Measurements from ENCODE around the gene PDCD4. TPM values are rescaled to one million over a fixed set of nuclear protein-coding genes. Genes with fewer than 3 reads are reported as not detected.

Gene PDCD4
- total RNA-seq, result 74.2 TPM
- long read RNA-seq, transcript PDCD4-202 (13 exons, 3,697 nt), result minor isoform, 5 of 74 reads
- long read RNA-seq, transcript PDCD4-201 (12 exons, 3,602 nt), result major isoform, 54 of 74 reads
- long read RNA-seq, partial matches to known transcripts, result 5 of 74 reads
- long read RNA-seq, other reads (novel, unspliced or antisense), result 10 of 74 reads

DNA sequence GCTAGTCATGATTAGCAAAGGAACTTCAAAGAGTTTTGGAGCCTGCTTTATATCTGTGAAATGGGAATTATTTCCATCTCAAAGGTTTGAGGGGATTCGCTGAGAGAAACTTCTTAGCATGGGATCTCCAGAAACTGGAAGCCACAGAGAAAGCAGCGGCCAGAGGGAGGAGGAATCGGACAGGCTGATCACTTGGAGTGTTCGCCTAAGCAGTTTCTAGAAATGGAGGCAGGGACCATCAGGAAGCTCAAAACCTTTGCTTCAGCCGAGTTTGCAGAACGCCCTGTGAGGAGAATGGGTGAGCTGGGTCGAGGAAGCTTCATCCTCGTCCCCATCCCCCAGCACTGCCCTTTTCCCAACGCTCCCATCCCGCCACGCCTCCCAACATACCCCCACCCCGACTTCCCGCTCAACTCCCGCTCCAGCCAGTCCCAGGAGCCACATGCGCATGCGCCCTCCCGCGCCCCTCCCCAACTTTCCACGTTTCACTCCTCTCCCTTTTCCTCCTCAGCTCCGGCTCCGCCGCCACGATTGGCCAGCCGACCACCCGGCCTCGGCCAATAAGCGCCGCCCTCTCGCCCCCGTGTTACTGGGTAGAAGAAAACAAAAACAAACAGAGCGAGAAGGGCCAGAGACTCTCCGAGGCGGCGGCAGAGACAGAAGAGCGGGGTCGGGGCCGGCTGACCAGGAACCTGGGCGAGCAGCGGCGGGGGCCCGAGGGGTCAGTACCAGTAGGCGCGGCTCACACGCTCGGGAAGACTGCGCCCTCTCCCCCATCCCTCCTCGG is at the start of gene PDCD4:
Gene PDCD4 (plus strand): TSS at position 631 of the 787 bp plus-strand sequence. CDS start 4,100 bp downstream, outside the sequence.
- Histone ChIP-seq H3K4me1 (peaks cover 42% of the 10 kb centered on the region), H3K27ac (peak within 1 kb of the TSS; percentile 97), H3K36me3 (peaks cover 4% of the 10 kb centered on the region), H3K9me3 (no peaks in the 10 kb centered on the region), H3K4me3 (peak within 1 kb of the TSS; percentile 82), H3K27me3 (ENCODE audit: low read depth) (no peaks in the 10 kb centered on the region)
- intact Hi-C loops (cut with DNase I), result no loop called here
- ATAC-seq (peak; percentile 97), DNase-seq (peak; percentile 99)
- TF ChIP-seq, protein P1, sequence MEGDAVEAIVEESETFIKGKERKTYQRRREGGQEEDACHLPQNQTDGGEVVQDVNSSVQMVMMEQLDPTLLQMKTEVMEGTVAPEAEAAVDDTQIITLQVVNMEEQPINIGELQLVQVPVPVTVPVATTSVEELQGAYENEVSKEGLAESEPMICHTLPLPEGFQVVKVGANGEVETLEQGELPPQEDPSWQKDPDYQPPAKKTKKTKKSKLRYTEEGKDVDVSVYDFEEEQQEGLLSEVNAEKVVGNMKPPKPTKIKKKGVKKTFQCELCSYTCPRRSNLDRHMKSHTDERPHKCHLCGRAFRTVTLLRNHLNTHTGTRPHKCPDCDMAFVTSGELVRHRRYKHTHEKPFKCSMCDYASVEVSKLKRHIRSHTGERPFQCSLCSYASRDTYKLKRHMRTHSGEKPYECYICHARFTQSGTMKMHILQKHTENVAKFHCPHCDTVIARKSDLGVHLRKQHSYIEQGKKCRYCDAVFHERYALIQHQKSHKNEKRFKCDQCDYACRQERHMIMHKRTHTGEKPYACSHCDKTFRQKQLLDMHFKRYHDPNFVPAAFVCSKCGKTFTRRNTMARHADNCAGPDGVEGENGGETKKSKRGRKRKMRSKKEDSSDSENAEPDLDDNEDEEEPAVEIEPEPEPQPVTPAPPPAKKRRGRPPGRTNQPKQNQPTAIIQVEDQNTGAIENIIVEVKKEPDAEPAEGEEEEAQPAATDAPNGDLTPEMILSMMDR (IDR thresholded peaks at IDR 0.05), result no peak

DNA sequence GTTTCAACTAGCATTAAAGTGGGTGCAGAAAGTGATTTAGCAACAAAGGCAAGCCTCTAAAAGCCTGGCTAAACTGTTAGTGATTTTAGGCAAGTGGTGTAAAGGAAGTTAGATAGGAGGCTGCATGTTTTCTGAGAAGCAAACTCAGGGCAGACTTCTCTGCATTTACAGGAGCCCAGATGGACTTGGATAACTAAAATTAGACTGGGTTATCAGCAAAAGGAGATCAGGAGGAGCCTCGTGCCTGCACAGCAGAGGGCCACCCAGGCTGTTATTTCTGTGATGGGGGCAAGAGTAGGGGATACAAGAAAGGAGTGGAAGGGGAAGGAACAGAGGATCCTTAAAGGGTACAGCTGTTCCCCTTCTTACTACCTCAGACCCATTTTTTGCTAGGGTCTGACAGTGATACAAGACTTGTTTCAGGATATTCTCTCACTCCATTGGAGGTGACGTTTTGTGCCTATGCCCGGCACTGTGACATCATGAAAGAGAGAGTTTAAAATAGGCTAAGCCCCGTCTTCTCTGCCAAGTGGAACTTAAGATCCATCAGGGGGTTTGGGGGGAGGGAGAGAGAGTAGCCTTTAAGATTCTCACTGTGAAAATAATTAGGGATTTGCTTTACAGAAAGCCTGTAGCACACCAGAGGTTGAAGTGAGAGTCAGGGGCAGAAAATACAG is 49.6 kb upstream of the PDCD4 start:
- Histone ChIP-seq H3K9me3 (no peaks in the 10 kb centered on the region), H3K4me1 (peaks cover 36% of the 10 kb centered on the region), H3K27ac (no peak overlapping the region), H3K4me3 (no peak overlapping the region), H3K36me3 (no peaks in the 10 kb centered on the region), H3K27me3 (ENCODE audit: low read depth) (no peaks in the 10 kb centered on the region)
- DNase-seq, result no peak
- TF ChIP-seq, protein P1 (IDR thresholded peaks at IDR 0.05), result no peak
- ATAC-seq, result no peak
- intact Hi-C loops (cut with DNase I), result no loop called here

GRCh38 chr10:110822712-110823311 is 48.9 kb upstream of the PDCD4 start:
- Histone ChIP-seq H3K36me3 (no peaks in the 10 kb centered on the region), H3K9me3 (no peaks in the 10 kb centered on the region), H3K27me3 (ENCODE audit: low read depth) (no peaks in the 10 kb centered on the region), H3K4me1 (peaks cover 36% of the 10 kb centered on the region), H3K4me3 (no peak overlapping the region), H3K27ac (peak overlapping the region; percentile 37)
- intact Hi-C loops (cut with DNase I), result no loop called here
- TF ChIP-seq, protein P1 (IDR thresholded peaks at IDR 0.05), result no peak
- DNase-seq (no peak), ATAC-seq (peak; percentile 31 to 37)

DNA sequence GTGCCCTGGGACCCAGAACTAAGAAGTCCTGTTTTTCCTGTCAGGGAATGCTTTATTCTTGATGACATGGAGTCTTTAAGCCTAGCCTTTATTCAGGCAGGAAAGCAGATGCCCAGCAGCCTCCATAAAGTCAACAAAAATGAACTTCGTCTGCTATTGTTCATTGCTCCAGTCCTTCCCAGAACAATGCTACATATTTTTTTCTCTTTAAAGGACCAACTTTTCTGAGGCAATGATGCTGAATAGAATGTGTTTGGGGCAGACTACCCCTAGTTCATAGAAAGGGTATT is 47.6 kb upstream of the PDCD4 start:
- peaks cover 25% of the 10 kb centered on the region for H3K4me1 ChIP-seq
- no peaks in the 10 kb centered on the region for H3K36me3 ChIP-seq
- no peak overlapping the region for H3K4me3 ChIP-seq
- ATAC-seq, result no peak
- intact Hi-C loops (cut with DNase I), result no loop called here
- DNase-seq, result no peak
- H3K9me3 ChIP-seq, result no peaks in the 10 kb centered on the region
- peak overlapping the region; percentile 24 for H3K27ac ChIP-seq
- H3K27me3 ChIP-seq (ENCODE audit: low read depth), result no peaks in the 10 kb centered on the region
- TF ChIP-seq, protein P1 (IDR thresholded peaks at IDR 0.05), result no peak

DNA sequence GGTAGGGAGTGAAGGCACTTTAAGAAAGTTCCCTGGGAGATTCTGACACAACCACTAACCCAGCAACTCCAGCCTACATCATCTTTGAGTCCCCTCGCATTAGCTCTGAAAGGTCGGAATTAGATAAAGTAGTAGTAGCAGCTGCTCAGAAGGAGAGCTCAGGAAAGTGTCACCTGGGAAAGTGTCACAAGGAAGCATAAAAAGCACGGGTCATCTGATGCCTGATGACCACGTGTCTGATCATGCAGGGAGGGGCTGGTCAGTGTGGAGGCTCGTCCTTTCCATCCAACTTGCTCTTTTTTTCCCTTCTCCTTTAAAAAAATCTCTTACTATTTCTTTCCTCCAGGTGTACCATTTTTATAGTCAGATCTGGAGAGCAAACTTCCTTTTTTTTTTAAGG is 47.1 kb upstream of the PDCD4 start:
- no peaks in the 10 kb centered on the region for H3K27me3 ChIP-seq (ENCODE audit: low read depth)
- H3K4me3 ChIP-seq, result no peak overlapping the region
- ATAC-seq, result no peak
- H3K27ac ChIP-seq, result no peak overlapping the region
- TF ChIP-seq, protein P1 (IDR thresholded peaks at IDR 0.05), result no peak
- no peaks in the 10 kb centered on the region for H3K36me3 ChIP-seq
- no peaks in the 10 kb centered on the region for H3K9me3 ChIP-seq
- no peak for DNase-seq
- peaks cover 20% of the 10 kb centered on the region for H3K4me1 ChIP-seq
- intact Hi-C loops (cut with DNase I), result no loop called here

All from lower lobe of right lung (tissue), 2 donors.